GM12801 (cell line): Measurements from ENCODE around the gene C1orf232.

Experiments used
- CTCF ChIP-seq: IDR thresholded peaks from one replicate; pipeline ENCODE4 v1.5.1; 2011; ENCODE audit warnings: control low read depth; ENCODE audit not compliant: insufficient read length; ENCODE audit errors: extremely low read depth

Gene C1orf232

GRCh38 chr1:26188477-26188876 lies 19.7 kb upstream of the C1orf232 start:
- no peak for TF ChIP-seq CTCF

- no peak for TF ChIP-seq CTCF
Observed at GRCh38 chr1:26187882-26188281, 19.1 kb upstream of the C1orf232 start.

- TF ChIP-seq CTCF = no peak
Observed at GRCh38 chr1:26184883-26185282, 16.1 kb upstream of the C1orf232 start.

GRCh38 chr1:26184086-26184485 lies 15.3 kb upstream of the C1orf232 start:
- TF ChIP-seq CTCF = no peak

- no peak for TF ChIP-seq CTCF
Observed at GRCh38 chr1:26182383-26182696, 13.6 kb upstream of the C1orf232 start.

GRCh38 chr1:26181586-26182382 lies 13.0 kb upstream of the C1orf232 start:
- TF ChIP-seq CTCF = no peak

- no peak for TF ChIP-seq CTCF
Observed at GRCh38 chr1:26180010-26180506, 11.3 kb upstream of the C1orf232 start.
